NCI-H1417 treated with DMSO at 0.1 percent for 48 hours (cell line): Measurements from ENCODE around the gene PABPN1.

Source experiments
- DNase-seq: peaks from one replicate; lab custom pipeline; 2025; lab: John Stamatoyannopoulos, UW

PABPN1 gene

DNA sequence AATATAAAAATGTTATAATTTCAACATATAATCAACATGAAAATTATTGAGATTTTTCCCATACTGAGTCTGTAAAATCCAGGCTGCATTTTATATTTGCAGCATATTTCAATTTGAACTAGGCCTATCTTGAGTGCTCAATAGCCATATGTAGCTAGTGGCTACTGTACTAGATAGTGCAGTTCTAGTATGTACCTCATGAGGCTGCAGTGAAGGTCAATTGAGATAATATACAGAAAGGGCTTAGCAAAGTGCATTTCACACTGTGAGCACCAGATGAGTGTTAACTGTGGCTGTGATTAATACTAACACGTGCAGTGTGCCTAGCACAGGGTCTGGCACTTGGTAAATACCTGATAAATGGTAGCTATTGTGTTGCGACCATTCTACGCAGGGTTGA, 36.8 kb downstream of the PABPN1 start:
- no peak for DNase-seq

- DNase-seq = no peak
These were observed 37.4 kb downstream of the PABPN1 start for GRCh38 chr14:23358553-23359166.

DNA sequence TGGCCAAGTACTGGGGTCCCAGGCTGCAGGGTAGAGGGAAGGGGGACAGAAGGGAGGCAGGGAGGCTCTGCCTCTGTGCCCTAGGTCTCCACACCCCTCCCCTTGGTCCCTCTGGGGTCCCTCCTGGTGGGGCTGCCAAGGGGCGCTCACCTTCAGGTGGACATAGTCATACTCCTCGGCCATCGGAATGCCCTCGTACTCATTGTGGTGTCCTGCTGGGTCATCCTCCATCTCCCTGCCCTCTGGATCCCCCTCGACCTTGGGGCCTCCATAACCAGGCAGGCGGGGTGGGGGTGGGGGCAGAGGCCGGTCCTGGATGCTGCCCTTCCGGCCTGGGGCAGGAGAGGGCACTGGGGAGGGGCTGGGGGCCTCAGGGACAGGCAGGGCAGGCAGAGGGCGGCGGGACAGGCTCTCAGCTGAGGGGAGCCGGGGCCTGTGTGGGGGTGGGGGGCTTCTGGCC, 37.9 kb downstream of the PABPN1 start:
- no peak for DNase-seq

GRCh38 chr14:23359722-23360447, 38.6 kb downstream of the PABPN1 start:
- no peak for DNase-seq

- no peak for DNase-seq
These were observed 39.2 kb downstream of the PABPN1 start for GRCh38 chr14:23360496-23360895.

DNA sequence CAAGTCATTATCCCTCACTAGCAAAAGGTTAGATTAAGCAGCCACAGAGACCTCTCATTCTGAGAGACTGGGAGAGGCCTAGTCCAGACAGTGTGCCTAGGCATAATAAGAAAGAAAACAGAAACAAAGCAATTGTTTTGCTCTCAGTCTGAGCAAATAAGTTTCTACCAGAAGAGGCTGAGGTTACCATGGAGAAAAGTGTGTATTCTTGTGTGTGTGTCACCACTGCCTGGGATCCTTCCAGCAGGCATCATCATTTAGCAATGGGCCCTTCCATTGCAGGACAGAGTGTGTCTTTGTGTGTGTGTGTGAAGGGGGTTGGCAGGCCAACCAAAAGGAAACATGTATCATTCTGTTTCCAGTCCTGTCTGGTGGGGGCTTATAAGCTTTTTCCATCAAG, 40.1 kb downstream of the PABPN1 start:
- no peak for DNase-seq

DNA sequence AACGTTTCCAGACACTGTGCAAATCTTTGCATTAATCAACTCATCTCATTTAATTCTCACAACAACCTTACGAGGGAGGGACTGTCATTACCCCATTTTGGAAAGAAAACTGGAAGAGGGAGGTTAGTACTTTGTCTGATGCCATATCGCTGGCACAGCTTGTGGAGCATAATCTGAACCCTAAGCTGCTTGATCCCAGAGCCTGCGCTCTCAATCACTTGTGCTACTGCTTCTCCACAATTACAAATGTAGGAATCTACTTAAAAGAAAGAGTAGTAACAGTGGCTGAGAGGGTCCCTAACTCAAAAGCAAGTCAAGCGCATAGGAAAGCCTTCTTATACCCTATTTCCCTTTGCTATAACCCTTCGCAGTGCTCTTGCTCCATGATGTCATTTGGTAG, 40.5 kb downstream of the PABPN1 start:
- DNase-seq = no peak

GRCh38 chr14:23362200-23362599, 40.9 kb downstream of the PABPN1 start:
- DNase-seq = no peak

GRCh38 chr14:23364164-23365035, 43.1 kb downstream of the PABPN1 start:
- DNase-seq = no peak

- DNase-seq = no peak
These were observed 43.9 kb downstream of the PABPN1 start, which contains the start of gene EFS for GRCh38 chr14:23365036-23365731. TSS of gene EFS (minus strand) at chr14:23365172. CDS start at chr14:23365025, 147 bp downstream.

GRCh38 chr14:23365732-23366425, 44.6 kb downstream of the PABPN1 start:
- no peak for DNase-seq

GRCh38 chr14:23366426-23366921, 45.2 kb downstream of the PABPN1 start:
- no peak for DNase-seq

DNA sequence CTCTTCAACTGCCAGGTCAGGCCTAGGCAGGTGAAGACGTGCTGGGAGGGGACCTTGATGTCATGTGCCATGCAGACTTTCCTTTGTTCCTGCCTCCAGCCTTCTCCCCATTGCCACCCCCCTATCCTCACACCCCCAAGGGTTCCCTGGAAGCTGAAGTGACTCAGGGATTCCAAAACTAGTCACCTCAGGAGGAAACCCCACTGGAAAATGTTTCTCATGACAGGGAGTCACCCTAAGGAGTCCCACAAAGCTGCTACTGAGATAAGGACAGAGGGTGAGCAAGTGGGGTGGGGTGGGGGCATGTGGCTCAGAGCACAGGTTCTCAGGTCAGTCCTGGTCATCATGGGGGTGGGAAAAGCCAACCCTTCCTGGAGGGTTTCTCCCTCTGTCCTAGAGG, 49.0 kb downstream of the PABPN1 start:
- DNase-seq = no peak

DNA sequence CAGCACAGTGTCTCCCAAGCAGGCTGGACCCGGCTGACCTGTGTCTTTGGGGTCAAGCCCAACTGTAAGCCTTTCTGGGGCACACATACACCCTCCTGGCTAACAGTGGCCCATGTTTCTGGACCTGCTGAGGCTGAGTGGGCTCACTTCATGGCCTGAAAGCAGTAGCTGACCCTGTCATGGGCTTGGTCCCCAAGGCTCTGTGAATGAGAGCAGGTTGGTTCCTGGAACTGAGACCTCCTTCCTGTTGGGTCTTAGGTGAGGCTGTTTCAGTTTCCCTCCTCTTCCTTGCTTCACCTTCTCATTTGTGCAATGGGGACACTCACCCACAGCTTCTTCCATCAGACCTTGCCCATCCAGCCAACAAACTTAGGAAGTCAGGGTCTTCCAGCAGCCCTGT, 50.6 kb downstream of the PABPN1 start:
- DNase-seq = no peak

GRCh38 chr14:23372509-23372908, 51.3 kb downstream of the PABPN1 start, which contains the start of gene IL25:
TSS of gene IL25 (plus strand) at chr14:23372809.
- no peak for DNase-seq

DNA sequence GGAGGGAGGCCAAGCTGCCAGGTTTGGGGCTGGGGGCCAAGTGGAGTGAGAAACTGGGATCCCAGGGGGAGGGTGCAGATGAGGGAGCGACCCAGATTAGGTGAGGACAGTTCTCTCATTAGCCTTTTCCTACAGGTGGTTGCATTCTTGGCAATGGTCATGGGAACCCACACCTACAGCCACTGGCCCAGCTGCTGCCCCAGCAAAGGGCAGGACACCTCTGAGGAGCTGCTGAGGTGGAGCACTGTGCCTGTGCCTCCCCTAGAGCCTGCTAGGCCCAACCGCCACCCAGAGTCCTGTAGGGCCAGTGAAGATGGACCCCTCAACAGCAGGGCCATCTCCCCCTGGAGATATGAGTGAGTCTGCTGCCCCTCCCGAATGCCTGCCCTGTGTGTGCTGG, 51.8 kb downstream of the PABPN1 start:
- no peak for DNase-seq
